HuH-7 (cell line): ENCODE results near the gene HES3.

Source experiments
- DNase-seq: peaks from one replicate; pipeline ENCODE4 v3.0.0; 2011; ENCODE audit warnings: low spot score

Gene HES3

DNA sequence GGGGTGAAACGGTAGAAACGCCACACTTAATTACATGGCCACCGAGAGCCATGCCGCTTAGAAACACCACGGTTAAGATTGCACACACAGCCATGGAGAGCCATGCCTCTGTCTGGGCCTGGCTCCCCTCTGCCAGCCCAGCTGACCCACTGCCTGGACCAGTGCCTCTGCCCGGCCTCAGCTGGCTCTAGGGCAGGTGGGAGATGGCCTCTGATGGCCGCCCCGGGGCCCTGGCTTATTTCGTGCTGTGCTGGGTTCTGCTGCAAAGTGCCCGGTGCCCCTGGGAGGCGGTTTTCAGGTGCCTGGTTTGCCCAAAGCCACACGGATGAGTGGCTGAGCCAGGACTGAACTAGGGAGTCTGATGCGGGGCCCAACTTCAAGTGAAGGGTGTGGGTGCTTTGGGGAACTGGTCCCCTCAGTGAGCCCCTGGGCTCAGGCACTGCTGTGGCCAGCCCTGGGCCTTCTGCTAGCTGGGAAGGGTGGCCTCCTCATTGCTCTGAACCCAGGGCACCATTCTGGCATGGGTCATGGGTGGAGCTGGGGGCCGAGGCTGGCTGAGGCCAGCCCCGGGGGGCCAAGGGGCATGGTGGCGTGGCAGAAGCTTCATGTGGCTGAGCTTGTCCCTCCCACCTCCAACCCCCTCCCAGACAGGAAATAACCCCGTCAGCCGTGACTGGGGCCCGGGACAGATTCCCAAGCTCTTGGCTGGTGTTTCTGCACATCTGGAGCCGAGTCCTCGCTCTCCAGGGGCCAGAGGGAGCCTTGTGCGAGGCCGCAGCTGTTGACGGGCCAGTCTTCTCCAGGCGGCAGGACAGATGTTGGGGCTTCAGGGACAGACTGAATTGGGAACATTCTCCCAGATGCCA, 18.8 kb downstream of the HES3 start:
- DNase-seq, result no peak

DNA sequence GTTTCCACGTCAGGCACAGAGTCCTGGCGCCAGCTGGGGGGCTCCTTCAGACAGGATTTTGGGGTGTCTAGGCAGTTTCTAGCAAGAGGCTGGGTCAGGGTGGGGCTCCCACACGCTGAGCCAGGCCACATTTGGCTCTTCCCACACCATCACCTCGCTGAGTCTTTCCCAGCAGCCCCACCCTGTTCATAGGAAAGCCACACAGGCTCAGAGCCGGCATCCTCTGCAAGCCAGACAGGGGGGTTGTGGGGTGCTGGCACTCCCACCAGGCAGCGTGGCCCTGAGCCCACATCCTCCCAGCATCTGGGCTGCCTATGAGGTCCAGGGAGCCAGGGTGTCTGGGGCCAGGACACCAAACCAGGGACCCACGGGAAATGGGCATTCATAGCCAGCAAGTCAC, 19.7 kb downstream of the HES3 start:
- DNase-seq, result no peak

DNA sequence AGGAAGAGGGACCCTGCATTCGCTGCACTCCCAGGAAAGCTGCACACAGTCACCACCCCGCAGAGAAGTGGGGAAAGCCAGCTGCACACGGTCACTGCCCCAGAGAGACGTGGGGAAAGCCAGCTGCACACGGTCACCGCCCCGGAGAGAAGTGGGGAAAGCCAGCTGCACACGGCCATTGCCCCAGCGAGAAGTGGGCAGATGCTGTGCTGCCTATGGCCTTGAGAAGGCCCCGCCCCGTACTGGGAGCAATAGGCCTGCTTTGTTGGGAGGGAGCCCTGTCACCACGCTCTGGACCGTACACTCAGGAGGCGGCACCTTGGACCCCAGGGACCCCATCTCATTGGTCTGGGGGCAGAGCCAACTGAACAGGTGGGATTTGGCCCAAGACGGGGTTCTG, 21.2 kb downstream of the HES3 start:
- no peak for DNase-seq

DNA sequence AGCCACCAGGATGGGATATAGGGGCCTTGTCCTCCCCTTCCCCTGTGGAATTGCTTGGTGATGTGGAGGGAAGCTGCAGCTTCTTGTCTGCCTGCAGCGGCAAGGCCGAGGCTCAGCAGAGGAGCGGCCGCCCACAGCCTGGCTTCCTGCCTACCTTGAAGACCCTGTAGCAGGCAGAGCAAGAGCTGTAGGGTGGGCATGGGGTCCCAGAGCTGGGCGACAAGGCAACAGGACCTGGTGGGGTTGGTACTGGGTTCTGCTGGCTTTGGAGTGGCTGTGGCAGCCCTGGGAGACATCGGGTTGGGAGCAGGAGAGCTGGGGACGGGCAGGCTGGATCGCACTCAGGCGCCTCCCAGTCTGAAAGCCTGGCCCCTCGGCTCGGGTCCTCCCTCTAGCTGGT, 22.7 kb downstream of the HES3 start:
- no peak for DNase-seq

DNA sequence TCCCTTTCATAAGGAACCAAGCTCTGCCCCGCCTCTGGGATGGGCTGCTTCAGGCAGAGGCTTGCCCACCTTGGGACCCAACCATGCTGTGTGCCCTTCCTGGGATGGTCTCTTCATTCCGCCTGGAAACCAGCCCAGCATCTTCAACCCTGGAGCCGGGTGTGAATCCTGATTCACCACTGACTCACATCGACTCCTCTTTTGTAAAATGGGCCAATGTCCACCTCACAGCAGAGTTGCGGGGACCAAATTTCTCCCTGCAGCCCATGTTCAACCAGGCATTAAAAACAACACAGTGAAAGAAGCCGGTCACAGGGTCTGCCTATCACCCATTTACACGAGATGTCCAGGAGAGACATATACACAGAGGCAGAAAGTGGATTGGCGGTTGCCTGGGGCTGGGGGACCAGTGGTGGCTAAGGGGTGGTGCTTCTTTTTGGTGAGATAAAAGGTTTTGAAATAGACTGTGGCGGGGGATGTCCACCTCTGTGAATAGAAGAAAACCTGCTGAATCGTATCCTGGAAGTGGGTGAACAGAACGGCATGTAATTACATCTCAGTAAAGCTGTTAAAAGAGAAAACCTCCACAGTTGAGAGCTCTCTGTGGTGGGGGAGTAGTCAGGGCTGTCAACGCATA, 23.8 kb downstream of the HES3 start:
- no peak for DNase-seq

DNA sequence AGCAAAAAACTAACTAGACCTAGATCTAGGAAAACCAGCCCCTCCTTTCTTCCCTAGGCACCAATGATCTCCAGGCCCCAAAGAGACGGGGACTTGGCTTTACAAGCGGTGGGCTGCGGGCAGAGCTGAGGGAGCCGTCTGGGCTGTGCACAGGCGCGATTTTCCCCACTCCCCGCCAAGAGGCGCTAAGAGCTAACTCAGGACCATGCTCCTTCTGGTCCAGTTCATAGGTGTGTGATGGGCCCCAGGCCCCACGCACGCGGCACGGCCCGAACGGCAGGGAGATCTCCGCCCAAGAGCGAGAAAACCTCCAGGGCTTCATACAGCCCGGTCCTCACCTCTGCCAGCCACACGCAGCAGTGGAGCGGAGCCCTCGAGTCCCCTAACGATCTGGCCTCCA, 24.4 kb downstream of the HES3 start:
- DNase-seq, result no peak

DNA sequence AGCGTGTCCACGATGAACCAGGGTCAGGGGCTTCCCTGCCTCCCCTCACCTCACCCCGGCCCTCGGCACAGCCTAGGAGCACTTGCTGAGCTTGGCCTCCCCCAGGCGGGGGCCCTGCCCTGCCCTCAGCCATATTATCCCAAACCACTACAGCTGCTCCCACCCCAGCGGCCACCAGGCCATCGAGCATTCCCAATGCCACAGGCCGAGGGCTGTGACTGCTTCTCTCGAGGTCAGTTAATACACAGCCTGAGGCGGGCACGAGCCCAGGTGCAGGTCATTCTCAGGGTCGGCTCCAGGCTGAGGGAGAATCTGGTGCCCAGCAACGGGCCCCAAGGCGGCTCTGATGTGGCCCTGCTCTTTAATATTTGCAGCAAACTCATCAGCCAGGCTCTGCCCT, 25.3 kb downstream of the HES3 start:
- DNase-seq, result no peak

DNA sequence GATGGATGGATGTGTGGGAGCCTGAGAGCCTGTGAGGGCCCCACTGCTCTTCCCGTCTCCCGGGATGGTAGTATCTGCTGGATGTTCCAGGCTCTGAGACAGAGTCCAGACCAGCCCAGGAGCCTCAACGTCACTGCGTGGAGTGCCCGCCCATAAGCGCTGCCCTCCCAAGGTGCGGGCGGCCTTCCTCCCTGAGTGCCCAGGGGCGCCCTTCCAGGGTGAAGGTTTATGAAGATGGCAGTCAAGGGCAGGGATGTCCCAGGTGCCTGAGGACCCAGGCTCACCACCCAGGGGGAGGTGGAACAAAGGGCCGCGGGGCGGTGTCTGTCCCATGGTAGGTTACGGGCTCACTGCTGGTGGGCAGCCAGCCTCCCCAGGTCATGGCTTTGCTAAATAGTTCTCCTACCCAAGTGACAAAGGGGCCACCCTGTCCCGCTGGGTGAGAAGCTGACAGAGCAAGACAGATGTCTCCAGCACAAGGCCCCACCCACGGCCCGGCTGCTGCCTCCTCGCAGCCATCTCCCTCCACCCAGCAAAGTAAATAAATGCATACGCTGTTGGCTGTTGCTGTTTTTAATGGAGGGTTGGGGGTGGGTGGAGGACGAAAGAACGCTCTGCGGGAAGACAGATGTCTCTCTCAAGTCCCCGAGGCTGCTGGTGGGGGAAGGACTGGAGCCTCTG, 25.9 kb downstream of the HES3 start:
- DNase-seq, result no peak

DNA sequence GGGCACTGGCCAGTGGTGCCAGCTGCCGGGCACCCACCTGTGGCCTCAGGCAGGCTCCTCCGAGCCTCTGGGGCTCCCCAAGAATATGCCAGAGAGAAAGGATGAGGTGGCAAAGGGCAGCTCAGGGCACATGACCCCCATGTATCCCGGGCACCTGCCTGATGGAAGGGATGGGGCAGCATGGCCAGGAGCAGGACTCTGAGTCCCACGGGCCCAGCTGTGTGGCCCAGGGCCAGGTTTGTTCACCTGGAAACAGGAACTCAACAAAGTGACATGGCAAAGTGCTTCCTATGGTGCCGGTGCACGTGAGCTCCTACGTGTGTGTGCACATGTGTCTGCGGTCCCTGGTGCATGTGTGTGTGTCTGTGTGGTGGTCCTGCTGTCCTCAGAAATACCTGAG, 26.4 kb downstream of the HES3 start:
- DNase-seq, result no peak

DNA sequence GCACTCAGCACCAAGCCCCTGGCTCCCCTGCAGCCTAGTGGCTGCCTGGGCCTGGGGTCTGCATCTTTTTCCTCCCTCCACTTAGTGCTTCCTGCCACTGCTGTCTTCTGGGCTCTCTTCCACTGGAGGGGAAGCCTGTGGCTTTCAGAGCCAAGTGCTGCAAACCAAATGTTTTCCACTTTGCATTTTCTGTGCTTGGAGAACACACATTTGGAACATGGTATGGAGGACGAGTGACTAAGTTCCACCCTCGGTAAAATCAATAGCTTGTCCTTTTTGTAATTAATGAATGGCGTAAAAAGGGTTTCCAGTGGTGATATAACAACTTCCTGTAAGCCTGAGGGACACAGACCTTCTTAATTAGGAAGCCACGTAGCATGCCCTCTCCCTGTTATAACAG, 27.0 kb downstream of the HES3 start:
- no peak for DNase-seq

DNA sequence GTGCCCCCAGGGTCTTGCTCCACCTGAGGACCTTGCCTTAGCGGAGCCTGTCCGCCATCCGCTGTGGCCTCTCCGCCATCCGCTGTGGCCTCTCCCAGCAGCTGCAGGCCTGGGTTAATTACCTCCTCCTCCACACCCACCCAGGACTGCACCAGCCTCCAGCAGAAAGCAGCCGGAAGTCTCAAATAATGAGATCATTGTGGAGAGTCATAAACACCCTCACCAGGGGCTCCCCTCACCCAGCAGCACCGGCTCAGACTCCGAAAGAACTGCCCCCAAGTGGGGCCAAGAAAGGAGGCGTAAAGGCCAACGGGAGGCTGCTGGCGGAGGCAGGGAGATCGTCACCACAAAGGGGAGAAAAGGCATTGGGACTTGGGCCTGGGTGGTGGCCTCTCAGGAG, 27.6 kb downstream of the HES3 start:
- no peak for DNase-seq

DNA sequence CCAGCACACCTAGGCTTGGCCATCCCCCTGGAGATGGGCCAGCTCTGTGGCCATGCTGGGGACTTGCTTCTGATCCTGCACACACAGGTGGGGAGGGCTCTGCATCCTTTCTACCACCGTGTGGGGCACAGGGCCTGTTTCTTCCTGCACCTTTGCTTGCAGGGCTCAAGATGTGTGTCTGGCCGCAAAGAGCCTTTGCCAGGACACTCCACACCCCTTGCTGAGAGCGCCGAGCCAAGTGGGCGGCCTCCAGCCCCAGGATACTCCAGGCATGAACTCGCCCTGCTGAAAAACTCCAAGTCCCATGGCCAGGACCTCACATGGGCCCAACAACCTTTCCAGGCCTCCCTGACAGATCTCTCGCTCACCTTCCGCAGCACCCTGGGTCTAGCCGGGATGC, 28.5 kb downstream of the HES3 start:
- DNase-seq, result no peak

DNA sequence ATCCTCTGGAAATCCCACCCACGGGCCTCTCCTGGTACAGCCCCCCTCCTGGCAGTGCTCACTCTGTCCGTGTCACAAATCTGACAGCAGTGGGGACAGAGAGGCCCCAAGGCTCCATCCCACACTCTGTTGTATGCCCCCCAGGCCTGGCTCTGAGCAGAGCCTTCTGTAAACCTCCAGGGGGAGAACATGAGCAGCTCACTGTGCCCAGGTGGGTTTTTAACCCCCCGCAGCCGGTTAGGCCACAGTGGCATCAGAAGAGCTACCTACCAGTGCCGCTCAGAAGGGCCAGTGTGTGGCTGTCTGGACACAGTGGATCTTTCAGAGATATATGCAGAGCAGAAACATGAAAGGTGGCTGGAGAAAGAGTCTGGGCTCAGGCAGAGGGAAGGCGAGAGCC, 28.9 kb downstream of the HES3 start:
- DNase-seq, result no peak

DNA sequence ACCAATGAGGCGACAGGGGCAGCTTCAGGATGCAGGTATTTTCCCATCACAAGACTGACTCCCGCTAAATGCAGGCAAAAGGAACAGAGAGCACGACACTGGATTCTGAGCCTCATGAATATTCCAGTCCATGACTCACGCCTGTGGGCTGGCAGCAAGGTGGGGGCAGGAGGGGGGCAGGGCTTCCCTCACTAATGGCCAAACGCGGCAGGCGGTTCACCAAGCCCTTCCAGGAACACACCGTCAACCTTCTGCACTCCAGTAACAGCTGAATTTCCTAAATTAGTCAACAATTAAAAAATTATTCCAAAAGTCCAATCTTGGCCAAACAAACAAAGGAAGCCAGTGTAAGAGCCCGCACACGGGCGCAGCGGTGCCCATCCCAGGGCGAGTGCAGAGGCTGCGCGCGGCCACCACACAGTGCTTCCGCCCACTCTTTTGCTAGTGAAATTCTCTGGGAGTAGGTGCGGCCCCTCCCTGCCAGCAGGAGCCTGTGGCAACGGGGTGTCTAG, 29.5 kb downstream of the HES3 start:
- no peak for DNase-seq

DNA sequence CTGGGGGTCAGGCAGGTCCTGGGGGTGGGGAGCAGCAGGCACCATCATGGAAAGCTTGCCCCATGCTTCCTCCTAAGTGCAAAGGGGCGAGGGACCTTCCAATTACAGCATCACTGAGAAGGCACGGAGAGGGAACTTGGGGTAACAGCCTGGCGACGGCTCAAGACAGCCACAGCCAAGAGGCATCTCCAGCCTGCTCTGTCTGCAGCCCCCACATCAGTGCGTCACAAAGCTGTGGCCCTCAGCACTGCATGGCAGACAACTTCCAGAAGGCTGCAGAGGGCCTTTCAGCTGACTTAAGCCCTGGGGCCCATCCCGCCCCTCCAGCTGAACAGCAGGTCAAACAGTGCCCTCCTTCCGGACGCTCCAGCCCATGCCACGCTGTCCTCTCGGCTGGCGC, 30.1 kb downstream of the HES3 start:
- no peak for DNase-seq

DNA sequence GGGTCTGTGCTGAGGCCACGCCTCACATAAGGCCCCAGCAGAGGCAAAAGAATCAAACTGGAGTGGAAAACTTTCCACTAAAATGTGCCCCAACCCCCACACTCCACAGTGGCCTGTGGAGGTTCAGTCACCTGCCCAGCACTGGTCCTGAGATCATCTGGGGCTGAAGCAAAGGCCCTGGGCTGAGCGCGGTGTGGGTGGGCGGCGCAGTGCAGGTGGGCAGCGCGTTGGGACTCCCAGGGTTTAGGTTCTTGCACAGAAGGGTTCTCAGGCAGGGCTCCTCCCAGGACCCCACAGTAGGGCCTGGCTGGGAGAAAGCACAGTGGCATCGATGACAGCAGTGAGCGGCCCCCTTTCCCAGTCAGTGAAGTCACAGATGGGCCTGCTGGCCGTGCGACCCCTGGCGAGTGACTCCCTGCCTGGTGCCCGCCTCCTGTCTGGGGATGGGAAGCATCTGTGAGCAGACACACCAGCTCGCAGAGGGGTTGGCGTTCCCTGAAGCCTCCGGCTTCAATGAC, 30.7 kb downstream of the HES3 start:
- DNase-seq, result no peak

DNA sequence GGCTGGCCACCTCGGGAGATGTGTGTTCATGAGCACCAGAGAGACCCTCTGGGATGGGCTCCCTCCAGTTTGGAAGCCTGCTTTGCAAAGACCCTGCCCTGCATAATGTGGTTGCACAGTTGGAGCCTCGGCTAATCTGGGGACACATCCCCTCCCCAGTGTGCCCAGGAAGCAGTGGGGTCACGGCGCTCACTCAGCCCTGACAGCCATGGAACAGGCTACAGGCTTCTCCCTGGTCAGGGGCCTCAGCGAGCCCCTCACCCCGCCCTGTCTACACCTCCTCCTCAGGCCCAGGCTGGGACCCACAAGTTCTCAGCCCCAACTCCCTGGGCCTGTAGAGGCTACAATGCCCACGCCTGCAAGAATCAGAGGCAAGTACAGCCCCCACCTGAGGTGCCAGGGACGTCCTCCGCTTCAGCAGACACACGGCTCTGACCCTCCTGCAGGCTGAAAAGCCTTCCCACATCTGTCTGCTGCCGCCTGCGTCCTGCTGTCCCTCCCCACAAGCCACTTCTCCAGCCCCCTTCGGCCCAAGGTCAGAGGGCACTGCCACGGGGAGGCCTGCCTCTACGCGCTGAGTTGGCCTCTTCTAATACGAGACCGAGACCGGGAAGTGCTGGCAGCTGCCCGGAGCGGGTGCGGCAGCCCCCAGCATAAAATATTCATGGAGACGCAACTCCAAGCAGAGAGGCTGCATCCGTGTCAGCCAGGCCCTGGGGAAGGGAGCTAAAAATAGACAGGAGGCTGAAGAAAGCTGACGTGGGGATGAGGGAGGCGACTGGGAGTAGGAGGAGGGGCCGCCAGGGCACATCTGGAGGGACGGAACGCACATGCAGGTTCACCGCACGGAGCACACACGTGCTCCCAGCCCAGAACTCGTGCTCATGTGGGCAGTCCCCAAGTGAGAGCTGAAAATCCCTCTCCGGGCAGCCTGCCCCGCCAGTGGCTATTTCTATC, 32.1 kb downstream of the HES3 start:
- DNase-seq, result no peak

DNA sequence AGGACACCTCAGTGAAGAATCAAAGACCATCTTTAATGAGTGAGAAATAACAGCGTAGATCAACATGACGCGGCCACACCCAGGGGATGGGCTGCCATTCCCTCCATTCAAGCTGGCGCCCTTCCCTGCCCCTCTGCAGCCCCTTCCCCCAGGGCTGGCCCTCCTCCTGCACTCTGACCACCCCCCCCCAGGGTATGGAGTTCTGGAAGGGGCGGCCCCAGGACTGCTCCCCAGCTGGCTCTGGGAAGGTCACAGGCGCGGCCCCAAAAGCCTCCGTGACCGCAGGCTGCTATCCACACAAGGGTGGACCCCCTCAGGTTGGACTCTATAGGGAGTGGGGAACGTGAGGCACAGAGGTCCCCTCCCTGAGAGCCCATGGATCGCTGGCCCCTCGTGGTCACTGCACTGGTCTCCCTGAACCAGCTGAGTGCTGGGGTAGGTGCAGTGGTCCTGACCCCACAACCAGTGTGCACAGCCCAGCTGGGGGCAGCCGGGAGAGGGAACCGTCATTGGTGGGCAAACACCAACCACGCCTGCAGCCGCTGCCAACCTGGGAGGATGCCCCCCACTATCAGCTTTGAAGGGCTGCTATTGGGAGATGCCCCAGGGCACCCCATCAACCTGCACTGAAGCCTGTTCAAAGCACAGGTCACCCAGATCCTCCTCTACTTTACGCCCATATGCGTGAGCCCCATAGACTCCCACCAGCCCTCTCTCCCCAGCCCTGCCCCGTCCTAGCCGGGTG, 33.0 kb downstream of the HES3 start:
- no peak for DNase-seq

DNA sequence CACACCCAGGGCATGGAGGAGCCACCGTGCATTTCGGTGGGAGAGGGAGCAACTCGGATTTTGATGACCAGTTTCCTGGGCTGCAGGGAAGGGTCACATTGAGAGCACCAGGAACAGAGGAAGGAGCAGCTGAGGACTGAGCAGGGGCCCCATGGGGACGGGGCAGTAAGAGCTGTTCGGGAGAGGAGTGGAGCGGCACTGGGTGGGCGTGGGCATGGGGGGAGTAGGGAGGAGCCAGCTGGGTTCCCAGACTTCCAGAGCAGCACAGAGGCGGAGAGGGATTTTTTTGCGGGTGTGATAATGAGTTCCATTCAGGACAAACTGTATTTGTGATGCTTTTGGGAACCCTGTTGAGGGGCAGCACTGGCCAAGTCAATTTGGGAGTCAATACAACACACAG, 34.3 kb downstream of the HES3 start:
- DNase-seq, result no peak

DNA sequence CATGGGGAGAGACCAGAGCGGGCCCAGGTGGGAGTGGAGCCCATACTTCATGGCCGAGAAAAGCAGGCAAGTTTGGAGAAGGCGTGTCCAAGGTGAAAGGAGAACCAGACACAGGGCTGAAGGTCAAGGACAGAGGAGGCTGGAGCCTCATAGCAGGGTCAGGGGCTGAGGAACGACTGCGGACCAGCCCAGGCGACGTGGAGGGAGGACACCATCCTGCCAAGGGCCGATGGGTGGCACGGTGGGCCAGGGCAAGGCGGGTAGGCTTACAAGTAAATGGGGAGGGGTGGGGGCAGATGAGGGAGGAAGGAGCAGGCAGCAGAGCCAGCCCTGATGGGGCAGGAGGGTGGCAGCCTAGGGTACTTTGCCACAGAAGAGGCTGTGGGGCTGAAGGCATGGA, 35.1 kb downstream of the HES3 start:
- no peak for DNase-seq
